Neural progenitor cell (in vitro differentiated cells): ENCODE data around the gene ANTXRL. TPM values are rescaled to one million over a fixed set of nuclear protein-coding genes. Genes with fewer than 3 reads are reported as not detected.
"Not testable (repeated sequence)": the region's sequence is repeated elsewhere in the genome, so short reads cannot be mapped to it uniquely, and the experiment has no call there.

Experiments
- DNase-seq: peaks from one replicate; pipeline ENCODE4 v3.0.0-alpha.2; 2016; ENCODE audit warnings: low spot score
- H2AFZ ChIP-seq: fragments of 200-600 bp; sonication (generic); replicated peaks from 2 replicates; pipeline ENCODE4 v1.6.1; 2016; ENCODE audit warnings: antibody characterized with exemption
- H3F3A ChIP-seq: fragments of 200-600 bp; sonication (generic); 2 replicates; pipeline ENCODE4 v1.6.1; 2016; ENCODE audit warnings: antibody characterized with exemption, low read depth
- H3K27ac ChIP-seq: fragments of 200-600 bp; sonication (generic); 2 replicates; pipeline ENCODE4 v1.5.1; 2016; ENCODE audit warnings: mild to moderate bottlenecking
- H3K27me3 ChIP-seq: fragments of 200-600 bp; sonication (generic); 2 replicates; pipeline ENCODE4 v1.6.1; 2016; ENCODE audit warnings: mild to moderate bottlenecking, moderate library complexity
- H3K36me3 ChIP-seq: fragments of 200-600 bp; sonication (generic); 2 replicates; pipeline ENCODE4 v1.5.1; 2016
- H3K4me1 ChIP-seq: fragments of 200-600 bp; sonication (generic); 2 replicates; pipeline ENCODE4 v1.6.1; 2016; ENCODE audit warnings: mixed run types
- H3K4me2 ChIP-seq: fragments of 200-600 bp; sonication (generic); 2 replicates; pipeline ENCODE4 v1.6.1; 2016
- H3K4me3 ChIP-seq: fragments of 200-600 bp; sonication (generic); 2 replicates; pipeline ENCODE4 v1.5.1; 2016
- H3K79me2 ChIP-seq: fragments of 200-600 bp; sonication (generic); 2 replicates; pipeline ENCODE4 v1.6.1; 2016; ENCODE audit warnings: low read depth
- H3K9ac ChIP-seq: fragments of 200-600 bp; sonication (generic); 2 replicates; pipeline ENCODE4 v1.6.1; 2016
- H3K9me3 ChIP-seq: fragments of 200-600 bp; sonication (generic); 2 replicates; pipeline ENCODE4 v1.5.1; 2016; ENCODE audit warnings: low read depth
- H4K20me1 ChIP-seq: fragments of 200-600 bp; sonication (generic); 2 replicates; pipeline ENCODE4 v1.6.1; 2016; ENCODE audit warnings: low read depth
- H3K27ac Mint-ChIP-seq: 3 replicates; pipeline ENCODE4 v1.8.0; 2021; ENCODE audit warnings: mixed read lengths
- H3K27me3 Mint-ChIP-seq: 2 replicates; pipeline ENCODE4 v1.8.0; 2022; ENCODE audit warnings: low read depth, mild to moderate bottlenecking, inconsistent platforms, moderate library complexity, mixed read lengths; ENCODE audit not compliant: insufficient read depth
- H3K36me3 Mint-ChIP-seq: 3 replicates; pipeline ENCODE4 v1.8.0; 2021; ENCODE audit warnings: mixed read lengths
- H3K4me1 Mint-ChIP-seq: 3 replicates; pipeline ENCODE4 v1.8.0; 2021; ENCODE audit warnings: mixed read lengths
- H3K4me3 Mint-ChIP-seq: 3 replicates; pipeline ENCODE4 v1.8.0; 2021; ENCODE audit warnings: mild to moderate bottlenecking, moderate library complexity, mixed read lengths
- H3K9me3 Mint-ChIP-seq: 3 replicates; pipeline ENCODE4 v1.8.0; 2020; ENCODE audit warnings: mixed read lengths
- EZH2 ChIP-seq: fragments of 200-600 bp; sonication (generic); IDR thresholded peaks from 2 replicates; pipeline ENCODE4 v1.6.1; 2017; ENCODE audit warnings: antibody characterized with exemption, mild to moderate bottlenecking, moderate library complexity
- EZH2phosphoT487 ChIP-seq: fragments of 200-600 bp; sonication (generic); IDR thresholded peaks from 2 replicates; pipeline ENCODE4 v1.6.1; 2017; ENCODE audit warnings: antibody characterized with exemption
- total RNA-seq: library from RNA; depleted of rRNA; stranded (reverse); fragments of >200 nt; gene quantifications from 2 replicates; pipeline ENCODE4 v1.2.3, GENCODE V29; 2015; ENCODE audit warnings: low replicate concordance
- TF ChIP-seq, protein P1 (sequence below): fragments of 200-600 bp; sonication (generic); IDR thresholded peaks from 2 replicates; pipeline ENCODE4 v1.5.1; 2017; ENCODE audit warnings: antibody characterized with exemption, mild to moderate bottlenecking

The ANTXRL gene
- total RNA-seq, 1 donor from 2014 or later, result not detected

DNA sequence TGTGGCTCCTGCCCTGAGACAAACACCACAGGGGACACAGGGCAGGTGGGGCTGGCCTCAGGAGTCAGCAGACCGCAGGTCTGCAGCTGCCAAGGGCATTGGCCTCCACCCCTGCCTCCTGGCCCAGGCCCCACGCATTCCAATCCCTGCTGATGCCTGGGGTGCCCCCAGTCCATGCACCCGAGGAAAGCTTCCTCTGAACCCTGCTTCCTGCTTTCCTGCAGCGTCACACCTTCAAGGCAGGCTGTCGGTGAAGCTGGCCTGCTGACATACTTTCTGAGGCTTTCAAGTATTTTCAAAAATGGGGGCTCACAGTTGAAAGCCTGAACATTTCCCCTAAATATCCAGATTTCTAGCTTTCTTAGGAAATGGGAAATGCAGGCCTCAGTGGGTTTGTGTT is 22.5 kb upstream of the ANTXRL start:
- peaks cover 3% of the 10 kb centered on the region for H3K27me3 Mint-ChIP-seq
- no peak overlapping the region for H3K9ac ChIP-seq
- no peaks in the 10 kb centered on the region for H3K36me3 ChIP-seq
- H3K27ac ChIP-seq, result no peak overlapping the region
- no peak for DNase-seq
- no peaks in the 10 kb centered on the region for H3K36me3 Mint-ChIP-seq
- H3K79me2 ChIP-seq, result no peaks in the 10 kb centered on the region
- H3K4me3 Mint-ChIP-seq, result no peak overlapping the region
- no peaks in the 10 kb centered on the region for H3K9me3 ChIP-seq
- no peak overlapping the region for H3K4me3 ChIP-seq
- no peaks in the 10 kb centered on the region for H3K9me3 Mint-ChIP-seq
- TF ChIP-seq, protein P1, sequence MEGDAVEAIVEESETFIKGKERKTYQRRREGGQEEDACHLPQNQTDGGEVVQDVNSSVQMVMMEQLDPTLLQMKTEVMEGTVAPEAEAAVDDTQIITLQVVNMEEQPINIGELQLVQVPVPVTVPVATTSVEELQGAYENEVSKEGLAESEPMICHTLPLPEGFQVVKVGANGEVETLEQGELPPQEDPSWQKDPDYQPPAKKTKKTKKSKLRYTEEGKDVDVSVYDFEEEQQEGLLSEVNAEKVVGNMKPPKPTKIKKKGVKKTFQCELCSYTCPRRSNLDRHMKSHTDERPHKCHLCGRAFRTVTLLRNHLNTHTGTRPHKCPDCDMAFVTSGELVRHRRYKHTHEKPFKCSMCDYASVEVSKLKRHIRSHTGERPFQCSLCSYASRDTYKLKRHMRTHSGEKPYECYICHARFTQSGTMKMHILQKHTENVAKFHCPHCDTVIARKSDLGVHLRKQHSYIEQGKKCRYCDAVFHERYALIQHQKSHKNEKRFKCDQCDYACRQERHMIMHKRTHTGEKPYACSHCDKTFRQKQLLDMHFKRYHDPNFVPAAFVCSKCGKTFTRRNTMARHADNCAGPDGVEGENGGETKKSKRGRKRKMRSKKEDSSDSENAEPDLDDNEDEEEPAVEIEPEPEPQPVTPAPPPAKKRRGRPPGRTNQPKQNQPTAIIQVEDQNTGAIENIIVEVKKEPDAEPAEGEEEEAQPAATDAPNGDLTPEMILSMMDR, result no peak
- TF ChIP-seq EZH2phosphoT487 (no peak), EZH2 (no peak)
- H4K20me1 ChIP-seq, result no peaks in the 10 kb centered on the region
- H3K27ac Mint-ChIP-seq, result no peak overlapping the region
- no peak overlapping the region for H3K4me2 ChIP-seq
- H2AFZ ChIP-seq, result no peak overlapping the region
- no peaks in the 10 kb centered on the region for H3K4me1 ChIP-seq
- H3K27me3 ChIP-seq, result no peaks in the 10 kb centered on the region
- H3K4me1 Mint-ChIP-seq, result peaks cover 2% of the 10 kb centered on the region
- H3F3A ChIP-seq, result no peaks in the 10 kb centered on the region

DNA sequence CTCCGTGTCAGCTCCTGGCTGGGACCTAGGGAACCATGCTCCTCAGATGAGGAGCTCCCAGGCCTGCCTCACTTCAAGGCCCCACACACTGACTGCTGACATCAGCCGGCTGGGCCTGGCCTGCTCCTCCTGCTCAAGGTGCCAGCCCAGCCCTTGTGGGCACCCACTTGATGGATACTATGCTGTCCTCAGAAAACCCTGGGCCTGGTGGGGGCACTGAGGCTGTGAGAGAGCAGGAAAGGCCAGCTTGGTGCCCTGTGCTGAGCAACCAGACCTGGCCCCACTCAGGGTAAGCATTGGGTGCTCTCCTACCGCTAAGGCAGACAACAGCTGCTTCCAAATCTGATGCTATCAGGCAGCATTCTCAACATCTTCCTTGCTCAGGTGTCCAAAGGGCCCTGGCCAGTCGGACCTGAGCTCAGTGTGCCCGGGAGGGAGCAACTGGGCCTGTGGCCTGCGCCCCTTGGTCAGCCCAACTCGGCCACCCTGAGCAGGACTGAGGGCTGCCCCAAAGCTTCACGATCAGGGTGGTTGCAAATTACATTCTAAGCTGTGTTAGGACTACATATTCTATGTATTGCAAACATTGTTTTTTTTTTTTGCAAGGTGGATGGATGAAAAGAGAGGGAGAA is 21.9 kb upstream of the ANTXRL start:
- no peaks in the 10 kb centered on the region for H3F3A ChIP-seq
- Mint-ChIP-seq H3K27me3 (peaks cover 7% of the 10 kb centered on the region), H3K27ac (no peak overlapping the region), H3K36me3 (no peaks in the 10 kb centered on the region), H3K4me3 (no peak overlapping the region), H3K9me3 (no peaks in the 10 kb centered on the region), H3K4me1 (peaks cover 2% of the 10 kb centered on the region)
- H3K4me3 ChIP-seq, result no peak overlapping the region
- H3K4me2 ChIP-seq, result no peak overlapping the region
- no peak overlapping the region for H3K27ac ChIP-seq
- TF ChIP-seq EZH2phosphoT487 (no peak), EZH2 (no peak)
- TF ChIP-seq, protein P1, result no peak
- no peaks in the 10 kb centered on the region for H3K27me3 ChIP-seq
- no peaks in the 10 kb centered on the region for H4K20me1 ChIP-seq
- H3K36me3 ChIP-seq, result no peaks in the 10 kb centered on the region
- H3K9me3 ChIP-seq, result no peaks in the 10 kb centered on the region
- no peak overlapping the region for H2AFZ ChIP-seq
- no peak for DNase-seq
- H3K9ac ChIP-seq, result no peak overlapping the region
- no peaks in the 10 kb centered on the region for H3K4me1 ChIP-seq
- H3K79me2 ChIP-seq, result no peaks in the 10 kb centered on the region

DNA sequence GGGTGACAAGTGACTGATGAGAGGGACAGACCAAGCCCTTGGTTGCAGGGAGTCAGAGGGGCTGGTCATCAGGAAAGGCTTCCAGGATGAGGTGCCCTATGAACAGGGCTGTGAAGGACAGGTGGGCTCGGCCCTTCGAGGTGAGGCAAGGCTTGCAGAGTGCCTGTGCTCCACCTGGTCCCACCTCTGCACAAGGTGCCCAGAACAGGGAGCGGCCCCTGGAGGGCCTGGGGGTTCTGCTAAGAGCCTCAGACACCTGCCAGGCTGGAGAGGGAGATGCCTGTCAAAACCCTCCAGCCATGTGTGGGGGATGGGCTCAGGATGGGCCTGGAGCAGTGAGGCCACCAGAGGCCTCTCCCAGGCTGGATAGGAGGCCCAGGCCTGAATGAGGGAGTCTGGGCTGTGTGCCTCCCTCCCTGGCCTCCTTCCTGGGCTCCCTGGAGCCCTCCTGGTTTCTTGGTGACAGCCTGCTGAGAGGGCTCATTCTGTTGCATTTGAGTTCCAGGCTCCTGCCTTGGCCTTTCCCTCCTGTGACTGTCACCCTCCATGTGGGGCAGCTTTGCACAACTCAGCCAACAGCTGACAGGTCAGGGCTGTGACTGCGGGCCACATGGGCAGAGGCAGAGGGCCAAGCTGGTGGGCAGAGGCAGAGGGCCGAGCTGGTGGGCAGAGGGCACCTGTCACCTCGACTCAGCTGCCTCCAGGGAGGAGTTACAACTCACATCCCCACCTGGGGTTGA is 21.1 kb upstream of the ANTXRL start:
- not testable (repeated sequence) for H3K4me2 ChIP-seq, H3K4me1 Mint-ChIP-seq, H3K27me3 ChIP-seq, H3K36me3 ChIP-seq, H3K4me1 ChIP-seq, H3K4me3 Mint-ChIP-seq, H3K27ac ChIP-seq, H3K9ac ChIP-seq, H3K9me3 ChIP-seq, H3K36me3 Mint-ChIP-seq, H3K79me2 ChIP-seq, H3K9me3 Mint-ChIP-seq, H3K27ac Mint-ChIP-seq, H3K4me3 ChIP-seq, H2AFZ ChIP-seq, DNase-seq, H4K20me1 ChIP-seq, H3K27me3 Mint-ChIP-seq, H3F3A ChIP-seq

DNA sequence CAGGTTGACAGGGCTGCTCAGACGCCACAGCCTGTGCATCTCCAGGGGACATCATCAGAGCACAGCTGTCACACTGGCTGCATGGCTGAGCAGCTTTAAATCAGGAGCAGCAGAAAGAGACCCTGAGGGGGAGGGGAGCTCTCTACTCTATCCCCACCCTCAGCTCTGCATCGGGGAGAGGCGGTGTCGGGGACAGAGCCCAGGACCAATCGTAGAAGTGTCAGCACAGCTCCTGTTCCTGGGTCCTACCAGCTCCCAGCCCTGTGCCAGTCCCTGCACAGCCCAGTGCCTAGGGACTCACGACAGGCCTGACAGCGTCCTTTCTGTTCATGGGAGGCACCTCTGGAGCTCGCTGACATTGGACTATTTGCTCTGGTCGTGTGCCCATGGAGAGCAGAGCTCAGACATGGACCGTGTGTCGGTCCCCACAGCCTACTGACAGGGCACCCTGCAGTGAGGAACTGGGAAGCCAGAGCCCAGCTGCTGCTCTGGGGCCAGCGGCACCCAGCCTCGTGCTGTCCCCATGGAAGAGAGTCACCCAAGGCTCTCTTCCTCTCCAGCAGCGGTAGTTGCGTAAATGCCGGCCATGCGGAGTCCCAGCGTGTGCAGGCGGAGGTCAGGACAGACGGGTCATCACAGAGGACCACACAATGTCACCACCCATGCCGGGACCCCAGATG is 20.4 kb upstream of the ANTXRL start:
- no peak for DNase-seq
- no peaks in the 10 kb centered on the region for H3K36me3 Mint-ChIP-seq

More for the DNA sequence above, 20.4 kb upstream of the ANTXRL start:
- H3K4me2 ChIP-seq, result no peak overlapping the region
- no peaks in the 10 kb centered on the region for H3K9me3 Mint-ChIP-seq
- H3K4me1 ChIP-seq, result no peaks in the 10 kb centered on the region
- H3K27me3 ChIP-seq, result no peaks in the 10 kb centered on the region
- H3K27ac ChIP-seq, result no peak overlapping the region
- H2AFZ ChIP-seq, result no peak overlapping the region
- H3K4me3 Mint-ChIP-seq, result no peak overlapping the region
- H3K79me2 ChIP-seq, result no peaks in the 10 kb centered on the region
- H3F3A ChIP-seq, result no peaks in the 10 kb centered on the region
- TF ChIP-seq EZH2 (no peak), EZH2phosphoT487 (no peak)
- TF ChIP-seq, protein P1, result no peak
- H3K9me3 ChIP-seq, result no peaks in the 10 kb centered on the region
- no peak overlapping the region for H3K9ac ChIP-seq
- H3K36me3 ChIP-seq, result no peaks in the 10 kb centered on the region
- H3K27me3 Mint-ChIP-seq, result peaks cover 9% of the 10 kb centered on the region
- peaks cover 2% of the 10 kb centered on the region for H3K4me1 Mint-ChIP-seq
- H3K4me3 ChIP-seq, result no peak overlapping the region
- H4K20me1 ChIP-seq, result no peaks in the 10 kb centered on the region
- no peak overlapping the region for H3K27ac Mint-ChIP-seq
